ENCODE results near the gene SCTR. TPM values are rescaled to one million over a fixed set of nuclear protein-coding genes. Genes with fewer than 3 reads are reported as not detected.

The SCTR gene
- total RNA-seq, 1 donor = not detected

DNA sequence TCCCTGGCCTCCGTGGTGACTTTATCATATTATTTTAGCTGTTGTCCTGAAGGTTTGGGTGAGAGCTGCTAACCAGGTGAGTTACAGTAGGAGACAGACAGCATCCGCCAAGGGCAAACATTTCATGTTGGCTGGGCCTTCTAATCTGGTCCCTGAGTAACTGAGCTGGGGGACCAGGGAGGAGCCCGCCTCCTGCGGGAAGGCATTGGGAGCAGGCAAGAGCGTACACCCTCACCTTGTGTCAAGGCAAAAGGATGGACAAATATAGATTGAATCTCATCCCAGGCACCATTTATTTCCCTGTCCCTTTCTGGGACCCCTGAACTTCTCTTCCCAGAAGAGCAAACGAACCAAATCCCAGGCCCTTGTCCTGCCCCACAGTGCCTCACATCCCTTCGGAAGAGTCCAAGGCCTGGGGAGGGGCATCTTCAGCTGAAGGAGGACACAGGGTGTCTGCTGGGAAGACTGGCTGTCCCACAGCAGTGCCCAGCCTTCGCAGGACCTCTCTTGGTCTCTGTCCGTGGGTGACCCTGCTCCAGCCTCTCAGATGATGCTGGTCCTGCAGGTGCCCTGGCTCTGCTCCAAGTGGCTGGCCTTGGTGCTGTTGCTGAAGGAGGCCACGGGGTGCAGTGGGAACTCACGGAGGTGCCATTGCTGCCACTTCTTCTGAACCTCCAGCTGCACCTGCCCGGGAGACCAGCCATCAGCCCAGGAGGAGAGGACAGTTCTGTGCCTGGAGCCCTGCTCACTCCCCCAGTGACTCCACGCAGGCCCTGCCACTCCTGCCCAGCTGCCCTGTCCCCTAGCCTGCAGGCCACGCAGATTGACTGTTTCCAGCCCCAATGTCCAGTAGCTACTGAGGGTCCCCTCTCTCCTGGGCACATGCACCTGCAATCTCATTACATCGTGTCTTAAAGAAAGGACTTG, 84.4 kb downstream of the SCTR start:
- no peaks in the 10 kb centered on the region for H3K9me3 ChIP-seq (ENCODE audit: low read depth, low read length)

DNA sequence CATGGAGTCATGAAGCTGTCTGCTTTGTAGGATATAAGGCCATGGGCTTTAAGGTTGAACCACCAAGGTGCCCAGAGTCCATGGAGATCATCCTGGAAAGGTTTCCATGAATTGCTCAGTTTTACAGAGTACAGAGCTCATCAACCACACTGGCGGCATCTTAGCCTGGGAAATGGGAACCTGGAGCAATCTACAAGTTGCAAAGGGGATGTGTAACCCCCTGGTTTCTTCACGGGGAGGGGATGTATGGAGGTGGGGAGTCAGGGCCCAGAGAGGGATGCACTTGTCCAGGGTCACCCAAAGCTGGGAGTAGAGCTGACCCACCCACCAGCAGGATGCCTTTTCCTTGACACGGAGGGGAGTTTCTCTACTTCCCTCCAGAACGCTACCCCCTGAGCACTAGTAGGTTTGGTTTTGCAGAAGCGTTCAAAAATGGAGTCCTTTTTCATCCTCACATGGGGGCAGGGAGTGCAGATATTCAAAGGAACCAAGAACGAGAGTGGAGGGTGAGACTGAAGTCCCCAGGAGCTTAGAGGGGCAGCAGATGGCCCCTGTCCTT, 85.5 kb downstream of the SCTR start:
- no peaks in the 10 kb centered on the region for H3K4me1 ChIP-seq (ENCODE audit: insufficient read depth, low read length)
- H3K9me3 ChIP-seq (ENCODE audit: low read depth, low read length) = no peaks in the 10 kb centered on the region
- H3K4me3 ChIP-seq (ENCODE audit: low read length) = no peak overlapping the region
- no peaks in the 10 kb centered on the region for H3K27me3 ChIP-seq (ENCODE audit: insufficient read depth, low read length)

More for the DNA sequence above, 84.4 kb downstream of the SCTR start:
- Histone ChIP-seq H3K4me1 (ENCODE audit: insufficient read depth, low read length) (no peaks in the 10 kb centered on the region), H3K4me3 (ENCODE audit: low read length) (no peak overlapping the region), H3K27me3 (ENCODE audit: insufficient read depth, low read length) (no peaks in the 10 kb centered on the region)

DNA sequence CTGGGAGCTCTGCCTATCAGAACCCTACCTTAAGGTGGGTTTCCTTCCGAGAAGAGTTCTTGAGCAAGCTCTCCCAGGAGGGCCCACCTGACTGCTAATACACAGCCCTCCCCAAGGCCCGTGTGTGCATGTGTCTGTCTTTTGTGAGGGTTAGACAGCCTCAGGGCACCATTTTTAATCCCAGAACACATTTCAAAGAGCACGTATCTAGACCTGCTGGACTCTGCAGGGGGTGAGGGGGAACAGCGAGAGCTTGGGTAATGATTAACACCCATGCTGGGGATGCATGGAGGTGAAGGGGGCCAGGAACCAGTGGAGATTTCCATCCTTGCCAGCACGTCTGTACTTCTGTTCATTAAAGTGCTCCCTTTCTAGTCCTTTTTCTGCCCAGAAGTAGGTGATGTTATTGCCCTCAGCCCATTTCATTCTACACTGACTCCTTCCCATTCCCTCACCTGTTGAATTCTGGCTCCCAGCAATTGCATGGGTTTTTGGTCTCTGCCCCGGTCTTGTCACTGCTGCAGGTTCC, 86.1 kb downstream of the SCTR start:
- Histone ChIP-seq H3K9me3 (ENCODE audit: low read depth, low read length) (no peaks in the 10 kb centered on the region), H3K4me3 (ENCODE audit: low read length) (no peak overlapping the region), H3K27me3 (ENCODE audit: insufficient read depth, low read length) (peaks cover 2% of the 10 kb centered on the region), H3K4me1 (ENCODE audit: insufficient read depth, low read length) (no peaks in the 10 kb centered on the region)

DNA sequence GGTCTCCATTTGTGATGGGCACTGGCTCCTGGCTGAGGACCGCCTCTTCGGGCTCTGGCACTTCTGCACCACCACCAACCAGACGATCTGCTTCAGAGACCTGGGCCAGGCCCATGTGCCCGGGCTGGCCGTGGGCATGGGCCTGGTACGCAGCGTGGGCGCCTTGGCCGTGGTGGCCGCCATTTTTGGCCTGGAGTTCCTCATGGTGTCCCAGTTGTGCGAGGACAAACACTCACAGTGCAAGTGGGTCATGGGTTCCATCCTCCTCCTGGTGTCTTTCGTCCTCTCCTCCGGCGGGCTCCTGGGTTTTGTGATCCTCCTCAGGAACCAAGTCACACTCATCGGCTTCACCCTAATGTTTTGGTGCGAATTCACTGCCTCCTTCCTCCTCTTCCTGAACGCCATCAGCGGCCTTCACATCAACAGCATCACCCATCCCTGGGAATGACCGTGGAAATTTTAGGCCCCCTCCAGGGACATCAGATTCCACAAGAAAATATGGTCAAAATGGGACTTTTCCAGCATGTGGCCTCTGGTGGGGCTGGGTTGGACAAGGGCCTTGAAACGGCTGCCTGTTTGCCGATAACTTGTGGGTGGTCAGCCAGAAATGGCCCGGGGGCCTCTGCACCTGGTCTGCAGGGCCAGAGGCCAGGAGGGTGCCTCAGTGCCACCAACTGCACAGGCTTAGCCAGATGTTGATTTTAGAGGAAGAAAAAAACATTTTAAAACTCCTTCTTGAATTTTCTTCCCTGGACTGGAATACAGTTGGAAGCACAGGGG, 87.1 kb downstream of the SCTR start:
- Histone ChIP-seq H3K9me3 (ENCODE audit: low read depth, low read length) (no peaks in the 10 kb centered on the region), H3K27me3 (ENCODE audit: insufficient read depth, low read length) (peaks cover 11% of the 10 kb centered on the region), H3K4me1 (ENCODE audit: insufficient read depth, low read length) (peaks cover 6% of the 10 kb centered on the region), H3K4me3 (ENCODE audit: low read length) (no peak overlapping the region)

DNA sequence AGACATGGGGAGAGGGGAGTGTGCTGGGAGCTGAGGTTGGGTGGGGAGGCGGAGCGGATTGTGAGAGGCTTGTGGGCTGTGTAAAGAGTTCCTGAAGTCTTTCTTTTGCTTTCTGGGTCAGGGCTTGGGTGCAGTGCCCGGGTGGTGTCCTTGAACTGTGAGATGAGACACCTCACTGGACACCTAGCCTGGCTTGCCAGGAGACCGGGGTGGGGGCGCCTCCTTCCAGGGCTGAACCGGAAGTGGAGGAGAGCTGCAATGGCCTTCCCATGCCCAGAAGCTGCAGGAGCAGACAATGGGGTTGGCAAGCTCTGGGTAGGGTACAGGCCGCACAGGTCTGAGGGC, 88.4 kb downstream of the SCTR start:
- Histone ChIP-seq H3K4me3 (ENCODE audit: low read length) (no peak overlapping the region), H3K9me3 (ENCODE audit: low read depth, low read length) (no peaks in the 10 kb centered on the region), H3K27me3 (ENCODE audit: insufficient read depth, low read length) (peaks cover 19% of the 10 kb centered on the region), H3K4me1 (ENCODE audit: insufficient read depth, low read length) (peaks cover 9% of the 10 kb centered on the region)

DNA sequence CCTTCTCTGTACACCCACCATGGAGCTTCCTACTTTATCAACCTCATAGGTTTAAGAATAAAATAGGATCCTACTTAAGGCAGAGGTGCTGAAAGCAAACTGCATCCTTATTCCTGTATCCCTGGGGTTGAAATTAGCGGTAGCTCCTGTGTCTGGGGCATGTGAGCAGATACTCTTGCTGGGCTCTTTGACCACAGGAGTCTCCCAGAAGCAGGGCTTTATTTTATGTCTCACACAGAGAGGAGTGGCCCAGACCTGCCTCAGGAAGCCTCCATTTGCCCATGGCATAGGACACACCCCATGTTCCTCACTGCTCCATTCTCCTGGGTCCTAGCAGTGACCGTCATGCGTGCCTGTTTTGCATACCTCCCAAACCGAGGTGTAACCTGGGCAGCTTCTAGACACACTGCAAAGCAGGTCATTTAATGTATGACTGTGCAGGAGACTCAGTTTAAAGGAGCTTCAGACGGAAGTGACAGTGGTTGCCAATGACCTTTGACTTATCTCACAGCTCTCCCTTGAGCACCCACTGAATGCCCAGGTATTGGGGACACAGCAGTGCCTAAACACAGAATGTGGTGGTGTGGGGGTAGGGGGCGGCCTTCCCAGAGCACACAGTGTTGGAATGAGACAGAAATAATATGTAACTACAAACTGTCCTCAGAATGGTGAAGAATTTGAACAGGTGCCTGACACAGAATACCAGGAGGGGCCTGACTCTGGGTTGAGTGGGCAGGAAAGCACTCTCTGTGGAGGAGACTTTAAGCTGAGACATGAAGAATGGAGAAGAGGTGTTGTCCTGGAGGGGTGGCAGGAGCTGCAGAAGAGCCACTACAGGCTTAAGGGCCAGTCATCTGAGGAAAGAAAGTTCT, 89.0 kb downstream of the SCTR start:
- peaks cover 25% of the 10 kb centered on the region for H3K27me3 ChIP-seq (ENCODE audit: insufficient read depth, low read length)
- no peak overlapping the region for H3K4me3 ChIP-seq (ENCODE audit: low read length)
- H3K4me1 ChIP-seq (ENCODE audit: insufficient read depth, low read length) = peaks cover 9% of the 10 kb centered on the region
- no peaks in the 10 kb centered on the region for H3K9me3 ChIP-seq (ENCODE audit: low read depth, low read length)

DNA sequence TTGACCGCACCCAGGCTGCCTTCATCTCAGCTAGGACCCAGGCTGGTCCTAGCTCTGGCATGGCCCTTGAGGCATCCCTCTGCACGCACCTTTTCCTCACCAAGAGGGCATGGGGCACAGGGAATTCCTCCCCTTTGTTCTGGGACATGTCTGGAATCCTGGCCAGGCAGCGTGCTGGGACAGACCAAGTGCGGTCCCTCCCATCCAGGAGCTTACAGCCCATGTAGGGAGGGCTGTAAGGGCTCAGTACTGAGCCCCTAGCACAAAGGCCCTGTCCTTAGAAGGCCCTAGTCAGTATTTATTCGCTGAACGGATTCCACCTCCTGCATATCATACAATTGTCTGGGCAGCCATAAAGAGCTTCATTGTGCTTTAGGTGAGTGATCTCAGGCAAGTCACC, 89.6 kb downstream of the SCTR start:
- Histone ChIP-seq H3K4me3 (ENCODE audit: low read length) (no peak overlapping the region), H3K4me1 (ENCODE audit: insufficient read depth, low read length) (peaks cover 9% of the 10 kb centered on the region), H3K27me3 (ENCODE audit: insufficient read depth, low read length) (peaks cover 31% of the 10 kb centered on the region), H3K9me3 (ENCODE audit: low read depth, low read length) (no peaks in the 10 kb centered on the region)

DNA sequence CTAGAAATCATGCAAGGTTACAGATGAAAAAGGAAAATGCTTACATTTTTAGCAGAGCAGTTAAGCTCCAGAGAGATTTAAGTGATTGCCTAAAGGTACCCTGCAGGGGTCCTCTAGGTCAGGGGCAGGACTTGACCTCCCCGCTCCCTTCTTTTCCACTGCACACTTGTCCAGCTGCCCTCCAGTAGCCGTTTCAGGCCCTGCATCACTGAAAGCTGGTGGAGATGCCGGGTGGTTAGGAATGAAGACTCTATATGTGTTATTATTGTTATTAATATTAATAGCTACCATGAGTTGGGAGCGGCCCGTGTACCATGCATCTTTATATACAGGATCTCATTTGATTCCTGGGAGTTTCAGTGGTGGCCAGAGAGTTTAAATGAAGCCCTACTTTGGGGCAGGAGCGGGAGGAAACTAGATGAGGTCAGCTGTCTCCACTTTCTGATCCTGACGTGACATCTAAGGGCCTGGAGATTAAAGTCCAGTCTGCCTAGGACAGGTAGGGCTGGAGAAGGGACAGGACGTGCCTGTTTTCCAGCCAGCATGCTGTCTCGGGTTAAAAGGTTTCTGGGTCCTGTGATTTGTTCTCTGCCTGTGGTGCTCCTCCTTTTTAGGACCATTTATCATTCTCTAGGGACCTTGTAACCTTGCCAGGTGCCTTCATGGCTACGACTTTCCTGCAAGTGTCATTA, 90.5 kb downstream of the SCTR start:
- Histone ChIP-seq H3K9me3 (ENCODE audit: low read depth, low read length) (no peaks in the 10 kb centered on the region), H3K27me3 (ENCODE audit: insufficient read depth, low read length) (peaks cover 31% of the 10 kb centered on the region), H3K4me3 (ENCODE audit: low read length) (no peak overlapping the region), H3K4me1 (ENCODE audit: insufficient read depth, low read length) (peaks cover 9% of the 10 kb centered on the region)

DNA sequence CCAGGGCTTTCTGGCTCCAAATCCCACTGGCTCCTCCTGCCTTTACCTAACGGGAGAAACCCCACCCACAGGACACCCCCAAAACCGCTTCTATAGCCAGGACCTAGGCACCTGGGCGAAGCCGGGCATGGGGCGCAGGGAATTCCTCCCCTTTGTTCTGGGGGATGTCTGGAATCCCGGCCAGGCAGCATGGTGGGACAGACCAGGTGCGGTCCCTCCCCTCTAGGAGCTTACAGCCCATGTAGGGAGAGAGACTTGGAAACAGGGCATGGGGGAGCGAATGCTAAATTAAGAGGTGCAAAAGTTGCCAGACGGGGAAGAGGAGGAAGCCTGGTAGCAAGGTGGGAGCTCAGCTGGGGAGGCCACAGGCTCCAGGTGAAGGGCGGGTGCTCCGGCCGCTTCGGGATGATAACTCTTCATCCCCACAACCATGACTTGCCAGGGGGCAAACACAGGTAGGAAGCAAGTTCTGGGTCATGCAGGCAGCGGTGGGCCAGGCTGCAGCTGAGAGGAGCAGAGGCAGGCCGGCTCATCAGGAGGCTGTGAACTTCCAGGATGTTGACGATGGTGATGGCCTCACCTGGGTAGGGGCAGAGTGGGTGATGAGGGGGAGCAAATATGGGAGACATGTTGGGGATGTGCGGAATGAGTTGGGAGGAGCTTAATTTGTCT, 91.3 kb downstream of the SCTR start:
- peaks cover 31% of the 10 kb centered on the region for H3K27me3 ChIP-seq (ENCODE audit: insufficient read depth, low read length)

DNA sequence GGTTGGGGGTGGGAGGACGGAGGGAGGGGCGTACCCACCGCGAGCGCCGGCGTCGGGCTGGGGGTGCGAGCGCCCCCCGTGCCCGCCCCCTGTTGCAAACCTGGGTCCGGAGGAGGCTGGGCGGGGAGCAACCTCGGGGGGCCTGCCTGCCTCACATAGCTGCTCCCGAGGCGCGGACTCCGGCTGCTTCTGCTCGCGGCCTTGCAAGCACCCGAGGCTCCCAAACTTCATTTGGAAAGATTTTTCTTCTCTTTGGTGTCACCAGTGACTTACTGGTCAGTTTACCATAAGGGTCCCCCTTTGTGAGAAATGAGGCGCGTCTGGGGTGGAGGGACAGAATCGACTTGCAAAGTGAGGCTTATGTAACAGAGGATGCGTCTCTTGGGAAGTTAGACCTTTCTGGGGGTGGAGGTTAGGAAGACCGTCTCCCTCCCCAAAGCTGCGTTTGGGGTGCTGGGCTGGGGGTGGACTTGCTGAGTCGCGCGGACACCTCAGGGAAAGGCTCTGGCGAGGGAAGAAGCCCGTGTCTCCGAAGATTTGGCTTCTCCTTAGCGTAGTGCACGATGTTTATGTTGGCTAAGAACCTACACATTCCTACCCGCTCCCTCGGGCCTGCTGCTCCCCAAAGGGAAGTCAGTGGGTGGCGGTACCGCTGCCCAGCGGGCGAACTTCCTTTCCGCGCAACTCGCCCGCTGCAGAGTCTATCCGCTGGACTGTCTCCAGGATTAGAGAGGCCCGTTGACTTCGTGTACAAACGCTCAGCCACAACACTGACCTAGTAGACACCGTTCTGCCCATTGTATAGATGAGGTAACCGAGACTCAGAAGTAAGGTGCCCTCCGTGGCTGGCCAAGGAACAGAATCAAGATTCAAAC, 92.1 kb downstream of the SCTR start:
- H3K4me1 ChIP-seq (ENCODE audit: insufficient read depth, low read length) = peaks cover 9% of the 10 kb centered on the region
- no peaks in the 10 kb centered on the region for H3K9me3 ChIP-seq (ENCODE audit: low read depth, low read length)
- no peak overlapping the region for H3K4me3 ChIP-seq (ENCODE audit: low read length)
- H3K27me3 ChIP-seq (ENCODE audit: insufficient read depth, low read length) = peaks cover 31% of the 10 kb centered on the region

More for the DNA sequence above, 91.3 kb downstream of the SCTR start:
- peaks cover 9% of the 10 kb centered on the region for H3K4me1 ChIP-seq (ENCODE audit: insufficient read depth, low read length)
- no peaks in the 10 kb centered on the region for H3K9me3 ChIP-seq (ENCODE audit: low read depth, low read length)
- H3K4me3 ChIP-seq (ENCODE audit: low read length) = no peak overlapping the region

DNA sequence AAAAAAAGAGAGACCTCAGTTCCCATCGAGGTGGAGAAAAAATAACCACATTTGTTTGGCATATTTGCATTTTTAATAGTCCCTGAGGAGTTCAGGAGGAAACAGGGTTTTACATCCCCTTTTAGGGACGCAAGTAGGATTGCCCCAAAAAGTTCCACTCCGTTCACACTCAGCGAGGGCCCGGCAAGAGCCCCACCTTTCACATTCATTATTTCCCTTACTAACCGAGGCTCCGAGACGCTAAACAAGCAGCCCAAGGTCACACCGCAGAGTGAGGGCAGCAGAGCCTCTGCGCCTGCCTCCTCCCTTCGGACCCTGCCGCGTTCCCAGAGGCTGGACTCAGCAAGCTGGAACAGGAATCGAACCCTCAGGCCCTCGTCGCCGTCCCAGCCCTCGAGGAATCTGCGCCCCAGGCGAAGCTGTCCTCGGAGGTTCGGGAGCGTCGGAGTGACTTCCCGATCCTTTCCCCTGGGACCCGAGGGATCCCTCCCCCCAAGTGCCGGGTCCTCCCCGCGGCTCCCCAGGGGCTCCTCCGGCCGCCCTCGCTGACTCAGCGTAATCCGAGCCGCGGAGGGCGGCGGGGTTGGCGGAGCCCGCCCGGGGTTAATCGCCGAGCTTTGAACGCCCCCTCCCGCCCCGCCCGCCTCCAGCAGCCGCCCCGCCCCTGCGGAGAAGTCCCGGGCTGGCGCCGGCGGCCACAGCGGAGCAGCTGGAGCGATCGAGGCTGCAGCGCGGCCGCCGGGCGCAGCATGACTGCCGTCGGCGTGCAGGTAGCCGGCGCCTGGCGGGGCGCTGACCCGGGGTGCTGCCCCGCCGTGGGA, 92.9 kb downstream of the SCTR start, which contains the start of gene TMEM37:
TMEM37 (plus strand) TSS at position 700 of the 821 bp plus-strand sequence; CDS start at position 750, 50 bp downstream.
- no peak within 1 kb of the TSS for H3K4me3 ChIP-seq (ENCODE audit: low read length)
- H3K27me3 ChIP-seq (ENCODE audit: insufficient read depth, low read length) = peaks cover 31% of the 10 kb centered on the region
- peaks cover 9% of the 10 kb centered on the region for H3K4me1 ChIP-seq (ENCODE audit: insufficient read depth, low read length)
- no peaks in the 10 kb centered on the region for H3K9me3 ChIP-seq (ENCODE audit: low read depth, low read length)

DNA sequence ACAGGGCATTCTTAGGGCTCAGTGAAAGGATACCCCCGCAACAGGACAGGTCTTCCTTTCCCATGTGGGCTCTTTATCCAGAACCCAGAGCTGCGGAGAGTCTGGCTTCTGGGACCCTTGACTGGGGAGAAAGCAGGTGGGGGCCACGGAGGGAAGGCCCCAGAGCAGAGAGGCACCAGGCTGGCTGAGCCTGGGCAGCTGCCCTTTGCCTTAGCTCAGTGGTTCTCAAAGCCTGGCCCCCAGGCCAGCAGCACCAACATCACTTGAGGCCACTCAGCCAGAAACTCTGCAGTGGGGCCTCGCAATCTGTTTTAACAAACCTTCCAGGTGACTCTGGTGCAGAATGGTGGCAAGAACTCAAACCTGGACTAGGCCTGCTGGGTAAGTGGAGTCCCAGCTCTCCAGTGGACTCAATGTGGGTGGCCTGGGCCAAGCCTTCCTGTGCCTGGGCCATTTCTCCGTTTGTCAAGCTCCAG, 94.2 kb downstream of the SCTR start:
- peaks cover 9% of the 10 kb centered on the region for H3K4me1 ChIP-seq (ENCODE audit: insufficient read depth, low read length)

More for the DNA sequence above, 94.2 kb downstream of the SCTR start:
- Histone ChIP-seq H3K4me3 (ENCODE audit: low read length) (no peak overlapping the region), H3K9me3 (ENCODE audit: low read depth, low read length) (no peaks in the 10 kb centered on the region), H3K27me3 (ENCODE audit: insufficient read depth, low read length) (peaks cover 33% of the 10 kb centered on the region)
